CD4-positive, CD25-positive, alpha-beta regulatory T cell (primary cell): ENCODE results near the gene PODNL1. TPM values are rescaled to one million over a fixed set of nuclear protein-coding genes. Genes with fewer than 3 reads are reported as not detected.
A peak's percentile ranks its signal among the peaks of the same experiment; 100 is the strongest.

Experiments used
- ATAC-seq, 2 donors: fragments of 150-1000 bp; cut with Tn5 transposase; one replicate each; pipeline ENCODE4 v1.10.0; 2021; ENCODE audit warnings: low read depth in 2 of 2, moderate number of reproducible peaks in 2 of 2, moderate library complexity in 1 of 2
- DNase-seq, 3 donors: peaks; one replicate each; pipeline versions ENCODE4 v3.0.0 to v3.0.0-alpha.2; 2012 to 2022; ENCODE audit warnings: mixed read lengths in 1 of 3
- H3K27ac ChIP-seq: one replicate; pipeline ENCODE4 v1.7.0; 2013; ENCODE audit warnings: mild to moderate bottlenecking, low read length; ENCODE audit not compliant: insufficient read depth, poor library complexity, severe bottlenecking
- H3K27me3 ChIP-seq: one replicate; pipeline ENCODE4 v1.7.0; 2013; ENCODE audit warnings: low read length; ENCODE audit not compliant: control insufficient read depth, insufficient read depth
- H3K36me3 ChIP-seq: one replicate; pipeline ENCODE4 v1.7.0; 2013; ENCODE audit warnings: mild to moderate bottlenecking, low read length, moderate library complexity; ENCODE audit not compliant: control insufficient read depth, insufficient read depth
- H3K4me1 ChIP-seq: 2 replicates; pipeline ENCODE4 v1.7.0; 2013; ENCODE audit warnings: mild to moderate bottlenecking, low read length; ENCODE audit not compliant: insufficient read depth, control insufficient read depth, poor library complexity, severe bottlenecking
- H3K4me3 ChIP-seq: one replicate; pipeline ENCODE4 v1.7.0; 2013; ENCODE audit warnings: low read depth, mild to moderate bottlenecking, low read length, moderate library complexity
- H3K9me3 ChIP-seq, 2 experiments: 1 replicate in 1 of 2; 2 replicates in 1 of 2; pipeline ENCODE4 v1.7.0; 2013; ENCODE audit warnings: low read length in 2 of 2, mild to moderate bottlenecking in 1 of 2, moderate library complexity in 1 of 2; ENCODE audit not compliant: control insufficient read depth in 2 of 2
- H3K27ac Mint-ChIP-seq, 3 donors: one replicate each; pipeline ENCODE4 v1.8.0; 2020 to 2022; ENCODE audit warnings: mild to moderate bottlenecking in 3 of 3, mixed read lengths in 3 of 3, moderate library complexity in 2 of 3
- H3K27me3 Mint-ChIP-seq: one replicate; pipeline ENCODE4 v1.8.0; 2022; ENCODE audit warnings: mild to moderate bottlenecking, mixed read lengths
- H3K36me3 Mint-ChIP-seq: one replicate; pipeline ENCODE4 v1.8.0; 2020; ENCODE audit warnings: mixed read lengths
- H3K4me1 Mint-ChIP-seq, 4 donors: one replicate each; pipeline ENCODE4 v1.8.0; 2020 to 2022; ENCODE audit warnings: mixed read lengths in 4 of 4, mild to moderate bottlenecking in 1 of 4
- H3K4me3 Mint-ChIP-seq, 4 donors: one replicate each; pipeline ENCODE4 v1.8.0; 2020 to 2022; ENCODE audit warnings: mild to moderate bottlenecking in 4 of 4, mixed read lengths in 4 of 4, moderate library complexity in 3 of 4
- H3K9me3 Mint-ChIP-seq, 7 donors: one replicate each; pipeline ENCODE4 v1.8.0; 2020 to 2022; ENCODE audit warnings: mixed read lengths in 7 of 7, mild to moderate bottlenecking in 3 of 7, moderate library complexity in 2 of 7
- polyA plus RNA-seq, 4 donors: library from polyadenylated mRNA; unstranded; fragments of 300-500 nt; fragmentation: Illumina TruSeq; gene quantifications; one replicate each; pipeline ENCODE4 v1.2.3, GENCODE V29; 2021
- total RNA-seq: library from RNA; stranded (reverse); gene quantifications from one replicate; pipeline ENCODE4 v1.2.3, GENCODE V29; 2022

PODNL1 gene
- total and polyA plus RNA-seq, 5 donors from 2014 or later: 0.52 TPM; not detected in 4

DNA sequence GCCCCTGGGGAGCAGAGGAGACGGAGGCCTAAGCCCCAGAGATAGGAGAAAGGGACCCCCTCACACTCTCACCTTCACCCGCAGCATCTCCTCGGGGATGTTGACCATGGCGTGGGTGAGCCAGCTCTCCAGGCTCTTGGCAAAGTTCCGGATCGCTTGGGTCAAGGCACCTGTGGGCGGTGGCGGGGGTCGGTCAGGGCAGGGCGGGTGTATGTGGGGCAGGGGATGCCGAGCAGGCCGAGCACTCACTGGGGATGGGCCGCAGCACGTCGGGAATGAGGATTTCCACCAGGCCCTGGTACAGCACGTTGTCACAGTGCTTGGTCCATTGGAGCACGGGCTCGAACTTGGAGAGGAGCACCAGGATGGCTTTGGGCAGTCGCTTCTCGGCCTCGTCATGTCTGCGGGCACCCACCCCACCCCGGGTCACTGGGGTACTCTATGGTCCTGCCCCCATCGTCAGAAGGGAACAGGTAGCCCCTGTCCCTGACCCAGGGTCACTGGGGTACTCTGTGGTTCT, 27.2 kb upstream of the PODNL1 start:
- Mint-ChIP-seq H3K4me3 (no peak overlapping the region), H3K4me1 (peaks cover 0 to 3% (median 1%) of the 10 kb centered on the region in 4 donors), H3K36me3 (peaks cover 15% of the 10 kb centered on the region), H3K9me3 (peaks cover 0 to 1% (median 0%) of the 10 kb centered on the region in 7 donors), H3K27me3 (no peaks in the 10 kb centered on the region), H3K27ac (peak overlapping the region in 1 of 3 donors; percentile 76)
- H3K27ac ChIP-seq: no peak overlapping the region
- H3K4me1 ChIP-seq: no peaks in the 10 kb centered on the region
- ATAC-seq (no peak), DNase-seq (no peak)
- H3K27me3 ChIP-seq: no peaks in the 10 kb centered on the region
- peaks cover 38% of the 10 kb centered on the region for H3K36me3 ChIP-seq
- no peak overlapping the region for H3K4me3 ChIP-seq
- H3K9me3 ChIP-seq: no peaks in the 10 kb centered on the region

DNA sequence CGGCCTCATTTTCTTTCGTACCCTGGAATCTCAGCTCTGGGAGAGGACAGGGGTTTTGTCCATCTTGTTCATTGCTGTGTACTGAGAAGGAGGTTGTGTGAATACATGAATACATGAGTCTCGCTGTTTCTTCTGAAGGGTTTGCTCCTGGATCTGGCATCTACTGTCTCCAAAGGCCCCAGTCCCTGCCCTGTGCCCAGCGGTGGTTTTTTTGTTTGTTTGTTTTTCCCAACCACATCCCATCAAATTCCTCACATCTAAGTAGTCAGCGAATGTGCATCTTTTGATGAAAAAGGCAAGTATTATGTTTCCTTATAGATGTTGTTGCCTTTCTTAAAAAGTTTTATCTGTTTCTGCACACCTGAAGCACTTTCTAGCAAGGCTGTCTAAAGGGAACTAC, 26.6 kb upstream of the PODNL1 start:
- ATAC-seq (no peak), DNase-seq (no peak)
- no peaks in the 10 kb centered on the region for H3K27me3 ChIP-seq
- peaks cover 42% of the 10 kb centered on the region for H3K36me3 ChIP-seq
- Mint-ChIP-seq H3K27me3 (no peaks in the 10 kb centered on the region), H3K27ac (no peak overlapping the region), H3K4me1 (peaks cover 0 to 3% (median 1%) of the 10 kb centered on the region in 4 donors), H3K36me3 (peaks cover 15% of the 10 kb centered on the region), H3K4me3 (no peak overlapping the region), H3K9me3 (peaks cover 0 to 1% (median 0%) of the 10 kb centered on the region in 7 donors)
- H3K27ac ChIP-seq: no peak overlapping the region
- no peak overlapping the region for H3K4me3 ChIP-seq
- H3K9me3 ChIP-seq: no peaks in the 10 kb centered on the region
- no peaks in the 10 kb centered on the region for H3K4me1 ChIP-seq

DNA sequence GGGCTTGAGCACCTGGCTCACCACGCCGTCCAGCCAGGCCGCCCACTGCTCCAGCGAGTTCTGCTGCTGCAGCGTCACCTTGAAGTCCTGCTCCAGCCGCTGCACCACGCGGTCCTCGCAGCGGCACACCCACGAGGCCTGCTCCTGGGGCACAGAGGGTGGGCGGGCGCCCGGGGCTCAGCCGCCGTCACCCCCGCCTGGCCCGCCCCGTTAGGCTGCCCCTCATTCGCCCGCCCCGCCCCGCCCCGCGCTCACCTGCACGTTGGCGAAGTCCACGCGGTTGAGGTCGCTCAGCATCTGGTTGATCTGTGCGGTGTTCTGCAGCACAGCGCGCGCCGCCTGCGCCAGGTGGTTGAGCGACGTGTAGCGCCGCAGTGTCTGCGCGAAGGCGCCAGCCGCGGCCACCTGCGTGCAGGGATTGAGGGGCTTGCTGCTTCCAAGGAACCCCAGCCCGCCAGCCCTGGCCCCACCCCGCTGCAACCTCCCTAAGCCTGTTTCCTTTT, 25.4 kb upstream of the PODNL1 start:
- no peak overlapping the region for H3K4me3 ChIP-seq
- no peak for ATAC-seq
- Mint-ChIP-seq H3K27ac (no peak overlapping the region), H3K9me3 (peaks cover 0 to 1% (median 0%) of the 10 kb centered on the region in 7 donors), H3K36me3 (peaks cover 9% of the 10 kb centered on the region), H3K27me3 (no peaks in the 10 kb centered on the region), H3K4me1 (peaks cover 0 to 3% (median 1%) of the 10 kb centered on the region in 4 donors), H3K4me3 (no peak overlapping the region)
- no peak overlapping the region for H3K27ac ChIP-seq
- no peak for DNase-seq
- H3K27me3 ChIP-seq: no peaks in the 10 kb centered on the region
- H3K36me3 ChIP-seq: peaks cover 41% of the 10 kb centered on the region
- no peaks in the 10 kb centered on the region for H3K4me1 ChIP-seq
- H3K9me3 ChIP-seq: no peaks in the 10 kb centered on the region

DNA sequence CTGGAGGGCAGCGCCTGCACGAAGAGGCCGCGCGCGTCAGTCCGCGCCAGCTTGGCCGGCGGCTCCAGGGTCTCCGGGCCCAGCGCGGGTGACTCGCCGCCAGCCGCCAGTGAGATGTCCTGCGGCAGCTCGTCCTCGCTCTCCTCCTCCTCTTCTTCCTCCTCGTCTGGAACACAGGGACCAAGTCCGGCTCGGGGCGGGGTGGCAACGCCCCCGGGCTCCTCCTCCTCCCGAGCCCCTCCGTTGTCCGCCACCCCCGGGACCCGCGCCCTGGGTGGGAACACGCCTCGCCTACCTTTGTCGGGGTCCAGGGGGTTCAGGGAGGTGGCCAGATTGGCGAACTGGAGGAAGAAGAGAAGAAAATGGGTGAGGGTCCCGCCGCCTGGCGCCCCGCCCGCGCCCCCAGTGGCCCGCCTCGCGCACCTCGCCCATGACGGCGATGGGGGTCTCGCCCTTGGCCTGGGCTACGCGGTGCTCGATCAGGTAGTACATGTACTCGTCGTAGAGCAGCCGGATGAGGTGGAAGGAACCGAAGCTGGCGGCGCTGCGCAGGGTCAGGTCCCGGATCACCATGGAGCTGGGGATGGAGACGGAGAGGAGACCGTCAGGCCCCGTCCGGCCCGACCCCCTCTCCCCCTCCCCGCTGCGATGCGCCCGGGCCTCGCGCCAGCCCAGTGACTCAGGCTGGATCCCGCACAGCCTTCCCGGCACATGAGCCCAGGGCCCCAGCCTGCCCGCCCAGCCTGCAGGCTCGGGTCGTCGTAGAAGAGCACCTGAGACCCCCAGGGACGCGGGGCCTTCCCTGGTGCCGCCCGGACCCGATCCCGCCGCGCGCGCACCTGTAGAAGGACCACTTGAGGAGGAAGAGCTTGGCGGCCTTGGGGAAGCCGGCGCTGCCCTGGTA, 24.7 kb upstream of the PODNL1 start:
- Histone ChIP-seq H3K9me3 (no peaks in the 10 kb centered on the region), H3K27ac (no peak overlapping the region), H3K4me3 (no peak overlapping the region), H3K36me3 (peaks cover 45% of the 10 kb centered on the region), H3K27me3 (no peaks in the 10 kb centered on the region), H3K4me1 (no peaks in the 10 kb centered on the region)
- Mint-ChIP-seq H3K27me3 (no peaks in the 10 kb centered on the region), H3K27ac (no peak overlapping the region), H3K9me3 (peaks cover 0 to 1% (median 0%) of the 10 kb centered on the region in 7 donors), H3K4me3 (no peak overlapping the region), H3K4me1 (peaks cover 0 to 3% (median 1%) of the 10 kb centered on the region in 4 donors), H3K36me3 (peaks cover 12% of the 10 kb centered on the region)
- DNase-seq: no peak
- no peak for ATAC-seq

DNA sequence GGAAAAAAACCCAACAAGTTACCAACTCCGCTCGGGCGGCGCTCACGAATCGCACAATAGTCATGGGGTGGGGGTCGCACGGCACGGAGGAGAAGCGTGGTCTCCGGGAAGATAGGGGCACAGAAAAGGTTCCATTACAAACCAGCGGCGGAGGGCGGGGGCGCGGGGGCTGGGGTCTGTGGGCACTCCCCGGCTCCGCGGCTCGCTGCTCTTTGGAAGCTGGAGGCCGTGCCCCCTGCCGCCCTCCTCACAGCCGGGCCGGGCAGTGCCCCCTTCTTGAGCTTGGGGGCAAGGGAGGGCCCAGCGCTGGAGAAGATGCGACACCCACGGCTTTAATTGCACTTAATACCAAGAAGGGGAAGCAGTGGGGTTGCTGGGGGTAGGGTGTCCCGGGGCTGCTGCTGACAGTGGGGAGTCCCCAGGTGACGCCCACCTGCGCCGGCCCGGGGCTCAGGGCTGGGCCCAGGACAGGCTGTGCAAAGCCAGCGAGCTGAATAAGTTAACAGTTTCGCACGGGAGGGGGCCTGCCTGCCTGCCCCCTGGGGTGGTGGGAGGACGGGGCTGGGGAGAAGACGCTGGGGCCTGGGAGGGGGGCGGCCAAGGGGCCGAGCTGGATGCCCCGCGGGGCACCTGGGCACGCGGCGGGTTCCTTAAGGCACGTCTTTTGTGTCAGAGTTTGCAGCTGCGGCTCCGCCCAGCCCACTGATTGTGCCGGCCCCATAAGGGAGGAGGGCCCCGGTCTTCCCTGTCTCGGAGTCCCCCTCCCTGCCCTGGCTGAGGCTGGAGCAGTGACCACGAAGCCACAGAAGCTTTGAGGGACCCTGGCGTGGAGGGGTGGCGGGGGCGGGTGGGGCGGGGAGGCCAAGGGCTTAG, 23.8 kb upstream of the PODNL1 start:
- peaks cover 0 to 1% (median 0%) of the 10 kb centered on the region in 7 donors for H3K9me3 Mint-ChIP-seq
- peaks cover 0 to 4% (median 1%) of the 10 kb centered on the region in 4 donors for H3K4me1 Mint-ChIP-seq
- Histone ChIP-seq H3K9me3 (no peaks in the 10 kb centered on the region), H3K4me3 (no peak overlapping the region), H3K27ac (no peak overlapping the region), H3K27me3 (no peaks in the 10 kb centered on the region), H3K4me1 (no peaks in the 10 kb centered on the region), H3K36me3 (peaks cover 44% of the 10 kb centered on the region)
- ATAC-seq (no peak), DNase-seq (no peak)
- H3K27ac Mint-ChIP-seq: no peak overlapping the region
- H3K27me3 Mint-ChIP-seq: no peaks in the 10 kb centered on the region
- peaks cover 12% of the 10 kb centered on the region for H3K36me3 Mint-ChIP-seq
- no peak overlapping the region for H3K4me3 Mint-ChIP-seq

DNA sequence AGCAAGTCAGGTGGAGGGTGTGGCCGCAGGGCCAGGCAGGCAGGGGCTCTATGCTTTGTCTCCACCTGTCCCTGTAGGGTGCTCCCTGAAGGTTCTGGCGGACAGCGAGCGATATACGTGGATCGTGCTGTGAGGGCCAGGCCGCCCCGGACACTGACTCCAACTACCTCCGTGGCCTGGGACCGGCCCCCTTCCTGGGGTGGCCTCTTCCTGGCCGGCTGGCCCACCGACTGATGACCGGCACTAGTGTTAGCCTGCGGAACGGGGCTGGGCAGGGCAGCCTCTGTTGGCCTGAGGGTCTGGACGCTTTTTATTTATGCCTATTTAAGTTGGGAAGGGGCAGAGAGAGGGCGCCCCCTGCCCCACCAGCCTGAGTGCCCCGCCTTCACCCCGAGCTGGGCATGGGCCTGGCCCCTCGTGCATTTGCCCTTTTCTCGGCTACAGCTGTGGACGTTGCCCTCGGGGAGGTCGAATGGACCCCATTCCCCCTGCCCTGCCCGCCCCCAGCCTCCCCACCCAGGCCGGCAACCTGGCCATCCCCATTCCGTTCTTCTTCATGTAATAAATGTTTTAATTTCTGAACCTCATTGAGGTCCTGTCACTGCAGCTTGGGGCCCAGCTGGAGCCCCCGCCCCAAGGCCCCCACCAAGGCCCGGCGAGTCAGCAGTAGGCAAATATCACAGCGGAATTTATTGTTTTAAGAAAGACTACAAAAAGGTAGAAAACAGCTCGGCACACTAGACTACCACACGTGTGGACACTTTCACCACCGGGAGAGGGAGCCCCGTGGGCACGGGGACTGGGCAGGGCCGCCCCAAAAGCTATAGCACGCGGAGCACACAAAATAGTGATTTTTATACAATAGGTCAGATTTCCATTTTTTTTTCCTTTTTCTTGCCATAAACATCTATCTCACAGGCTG, 22.9 kb upstream of the PODNL1 start:
- H3K36me3 Mint-ChIP-seq: peaks cover 12% of the 10 kb centered on the region

More for the DNA sequence above, 22.9 kb upstream of the PODNL1 start:
- ATAC-seq (no peak), DNase-seq (no peak)
- Histone ChIP-seq H3K4me3 (no peak overlapping the region), H3K4me1 (no peaks in the 10 kb centered on the region), H3K36me3 (peaks cover 46% of the 10 kb centered on the region), H3K9me3 (no peaks in the 10 kb centered on the region), H3K27ac (no peak overlapping the region), H3K27me3 (no peaks in the 10 kb centered on the region)
- H3K4me3 Mint-ChIP-seq: no peak overlapping the region
- H3K27me3 Mint-ChIP-seq: no peaks in the 10 kb centered on the region
- peak overlapping the region in 2 of 3 donors; percentile 7 to 25 for H3K27ac Mint-ChIP-seq
- peaks cover 0 to 5% (median 2%) of the 10 kb centered on the region in 4 donors for H3K4me1 Mint-ChIP-seq
- peaks cover 0 to 1% (median 0%) of the 10 kb centered on the region in 7 donors for H3K9me3 Mint-ChIP-seq
